Activated T-cell treated with anti-CD3 and anti-CD28 coated beads for 1 hour (primary cell): ENCODE data around the gene ITGB7.
A peak's percentile ranks its signal among the peaks of the same experiment; 100 is the strongest.

Experiments used
- DNase-seq: peaks from one replicate; pipeline ENCODE4 v3.0.0-alpha.2; 2020; ENCODE audit warnings: low read depth

The ITGB7 gene, protein sequence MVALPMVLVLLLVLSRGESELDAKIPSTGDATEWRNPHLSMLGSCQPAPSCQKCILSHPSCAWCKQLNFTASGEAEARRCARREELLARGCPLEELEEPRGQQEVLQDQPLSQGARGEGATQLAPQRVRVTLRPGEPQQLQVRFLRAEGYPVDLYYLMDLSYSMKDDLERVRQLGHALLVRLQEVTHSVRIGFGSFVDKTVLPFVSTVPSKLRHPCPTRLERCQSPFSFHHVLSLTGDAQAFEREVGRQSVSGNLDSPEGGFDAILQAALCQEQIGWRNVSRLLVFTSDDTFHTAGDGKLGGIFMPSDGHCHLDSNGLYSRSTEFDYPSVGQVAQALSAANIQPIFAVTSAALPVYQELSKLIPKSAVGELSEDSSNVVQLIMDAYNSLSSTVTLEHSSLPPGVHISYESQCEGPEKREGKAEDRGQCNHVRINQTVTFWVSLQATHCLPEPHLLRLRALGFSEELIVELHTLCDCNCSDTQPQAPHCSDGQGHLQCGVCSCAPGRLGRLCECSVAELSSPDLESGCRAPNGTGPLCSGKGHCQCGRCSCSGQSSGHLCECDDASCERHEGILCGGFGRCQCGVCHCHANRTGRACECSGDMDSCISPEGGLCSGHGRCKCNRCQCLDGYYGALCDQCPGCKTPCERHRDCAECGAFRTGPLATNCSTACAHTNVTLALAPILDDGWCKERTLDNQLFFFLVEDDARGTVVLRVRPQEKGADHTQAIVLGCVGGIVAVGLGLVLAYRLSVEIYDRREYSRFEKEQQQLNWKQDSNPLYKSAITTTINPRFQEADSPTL

DNA sequence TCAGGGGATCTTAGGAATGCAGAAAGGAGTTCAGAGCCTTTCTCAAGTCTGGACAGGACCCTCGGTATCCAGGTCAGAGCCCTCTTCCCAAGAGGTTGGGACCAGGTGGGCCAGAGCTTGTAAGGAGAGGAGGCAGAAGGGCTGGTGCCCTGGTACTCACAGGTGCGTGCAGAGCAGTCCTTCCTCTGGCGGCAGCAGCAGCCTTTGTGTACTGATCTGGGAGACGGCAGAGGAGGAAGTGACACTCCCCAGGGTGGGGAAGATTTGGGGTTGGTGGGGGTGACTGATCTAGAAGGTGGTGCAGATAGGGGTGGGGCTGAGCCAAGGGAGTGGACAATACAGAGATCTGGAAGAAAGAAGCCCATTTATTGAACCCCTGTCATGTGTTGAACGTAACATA, at the start of gene ITGB7:
Gene ITGB7, minus strand, starts transcription at position 210 of the 400 bp plus-strand sequence. CDS start 6,808 bp downstream, outside the sequence.
- DNase-seq: peak; percentile 61

DNA sequence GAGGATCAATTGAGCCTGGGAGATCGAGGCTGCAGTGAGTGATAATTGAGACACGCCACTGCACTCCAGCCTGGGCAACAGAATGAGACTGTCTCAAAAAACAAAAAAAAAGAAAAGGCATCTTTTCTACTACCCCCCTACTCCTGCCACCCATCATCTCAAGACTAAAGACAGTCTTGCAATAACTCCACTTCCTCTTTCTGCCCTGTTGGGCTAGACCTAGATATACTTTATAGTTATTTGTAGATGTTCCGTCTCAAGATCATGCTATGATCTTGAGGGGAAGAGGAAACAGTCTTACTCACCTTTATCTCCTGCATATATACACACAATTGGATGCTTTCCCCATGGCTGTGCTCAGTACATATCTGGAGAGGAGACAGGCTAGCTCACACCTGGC, 48.9 kb upstream of the ITGB7 start:
- DNase-seq: no peak

DNA sequence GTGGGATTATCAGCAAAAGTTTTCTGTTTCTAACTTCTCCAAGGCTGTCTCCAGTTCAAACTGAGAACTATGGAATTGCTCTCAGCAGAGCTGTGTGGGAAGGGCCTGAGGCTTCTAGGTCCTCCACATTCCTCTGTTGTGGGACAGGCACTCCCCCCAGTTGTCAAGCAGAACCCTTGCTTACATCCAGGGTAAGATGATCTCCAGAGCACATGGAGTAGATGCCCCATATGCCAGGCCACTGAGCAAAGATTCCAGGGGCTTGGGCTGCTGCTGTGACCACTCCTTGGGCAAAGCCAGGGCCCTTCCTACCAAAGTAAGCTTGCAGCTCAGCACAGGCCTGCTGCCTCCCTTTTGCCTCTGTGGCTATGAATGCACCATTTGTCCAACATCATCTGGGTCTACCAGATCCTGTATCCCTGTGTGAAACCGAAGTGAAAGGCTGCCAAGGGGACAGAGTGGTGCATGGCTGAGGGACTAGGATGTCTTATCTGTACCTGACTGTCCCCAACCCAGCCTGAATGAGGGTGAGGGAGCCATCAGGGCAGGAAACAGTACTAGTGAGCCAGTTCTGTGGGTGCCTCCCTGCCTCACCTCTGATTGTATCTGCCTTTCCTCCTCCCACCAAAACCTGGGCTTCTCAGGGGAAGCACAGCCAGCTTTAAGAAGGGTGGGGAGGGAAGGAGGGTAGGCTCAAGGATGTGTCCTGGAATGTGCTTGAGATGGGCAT, 47.9 kb upstream of the ITGB7 start:
- no peak for DNase-seq

DNA sequence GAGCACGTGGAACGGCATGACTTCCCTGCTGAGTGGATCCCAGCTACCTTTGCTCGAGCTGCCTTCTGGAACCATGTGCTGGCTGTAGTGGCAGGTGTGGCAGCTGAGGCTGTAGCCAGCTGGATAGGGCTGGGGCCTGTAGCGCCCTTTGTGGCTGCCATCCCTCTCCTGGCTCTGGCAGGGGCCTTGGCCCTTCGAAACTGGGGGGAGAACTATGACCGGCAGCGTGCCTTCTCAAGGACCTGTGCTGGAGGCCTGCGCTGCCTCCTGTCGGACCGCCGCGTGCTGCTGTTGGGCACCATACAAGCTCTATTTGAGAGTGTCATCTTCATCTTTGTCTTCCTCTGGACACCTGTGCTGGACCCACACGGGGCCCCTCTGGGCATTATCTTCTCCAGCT, 46.2 kb upstream of the ITGB7 start:
- DNase-seq: no peak

DNA sequence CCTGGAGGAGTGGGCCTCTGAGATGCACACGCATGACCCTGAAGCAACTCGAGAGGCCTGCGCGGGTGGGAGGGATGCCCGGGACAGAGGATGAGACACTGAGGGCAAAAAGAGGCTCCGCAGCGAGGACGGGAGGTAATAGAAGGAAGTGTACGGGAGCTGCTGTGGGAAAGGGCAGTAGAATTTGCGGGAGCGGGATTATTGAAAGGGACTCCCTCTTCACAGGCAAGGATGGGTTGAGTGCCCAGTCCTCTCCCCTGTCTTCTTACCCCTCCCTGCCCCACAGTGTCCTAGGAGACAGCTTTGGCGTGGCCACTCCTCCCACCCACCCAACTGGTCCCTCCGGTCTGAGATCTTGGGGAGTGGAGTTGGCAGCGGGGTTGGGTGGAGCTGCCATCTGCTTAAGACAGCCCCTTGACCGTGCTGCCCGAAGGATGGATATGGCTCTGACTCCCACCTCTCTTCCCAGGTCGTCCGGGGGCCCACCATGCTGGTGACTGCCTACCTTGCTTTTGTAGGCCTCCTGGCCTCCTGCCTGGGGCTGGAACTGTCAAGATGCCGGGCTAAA, 45.4 kb upstream of the ITGB7 start:
- no peak for DNase-seq

DNA sequence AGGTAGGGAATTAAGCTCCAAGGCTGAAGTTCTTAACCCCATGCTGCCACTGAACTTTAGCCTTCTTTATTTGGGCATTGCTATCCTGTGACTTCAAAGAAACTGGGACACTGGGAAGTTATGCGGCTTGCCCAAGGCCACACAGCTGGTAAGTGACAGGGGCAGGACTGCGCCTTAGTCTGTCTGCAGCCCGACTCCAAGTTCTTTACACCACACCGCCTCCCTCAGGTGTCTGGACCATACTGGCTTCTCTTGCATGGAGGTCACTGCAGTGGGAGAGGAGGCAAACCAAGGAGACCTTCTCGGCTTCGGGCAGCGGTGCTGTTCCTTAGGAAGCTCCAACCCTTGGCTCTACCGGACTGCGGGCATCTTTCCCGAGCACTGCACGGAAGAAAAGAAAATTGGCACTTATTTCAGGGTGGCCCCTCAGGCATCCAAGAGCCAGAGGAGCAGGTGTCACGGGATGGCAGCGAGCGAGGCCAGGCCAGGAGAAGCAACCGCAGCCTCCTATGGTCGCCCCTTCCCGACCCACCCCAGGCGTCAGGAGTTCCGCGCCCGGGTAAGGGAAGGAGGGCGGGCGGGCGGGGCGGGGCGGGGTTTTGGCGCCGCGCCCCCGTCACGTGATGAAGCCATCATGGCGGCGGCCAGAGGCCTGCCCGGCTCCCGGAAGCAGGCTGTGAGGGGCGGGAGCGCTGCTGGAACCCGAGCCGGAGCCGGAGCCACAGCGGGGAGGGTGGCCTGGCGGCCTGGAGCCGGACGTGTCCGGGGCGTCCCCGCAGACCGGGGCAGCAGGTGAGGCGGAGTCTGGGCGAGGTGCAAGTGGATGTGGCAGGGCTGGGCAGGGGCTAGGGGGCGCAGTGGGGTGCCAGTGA, 44.7 kb upstream of the ITGB7 start:
- peak; percentile 60 for DNase-seq

DNA sequence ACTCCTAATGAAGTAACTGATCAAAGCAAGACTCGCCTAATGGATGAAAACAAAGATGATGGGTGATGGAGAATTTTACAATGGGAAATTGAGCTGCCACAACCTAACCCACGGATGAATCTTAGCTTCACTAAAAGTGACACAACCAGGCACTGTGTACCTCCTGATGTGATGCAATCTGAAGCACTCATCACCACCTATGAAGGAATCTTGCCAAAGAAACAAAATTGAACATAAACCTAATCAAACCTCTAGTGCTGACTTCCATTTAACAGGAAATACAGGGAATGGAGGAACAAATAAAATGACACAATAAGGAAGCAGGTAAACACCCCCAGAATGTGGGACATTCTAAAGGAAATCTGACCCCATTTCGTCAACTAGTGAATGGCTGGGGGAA, 38.2 kb upstream of the ITGB7 start:
- no peak for DNase-seq

DNA sequence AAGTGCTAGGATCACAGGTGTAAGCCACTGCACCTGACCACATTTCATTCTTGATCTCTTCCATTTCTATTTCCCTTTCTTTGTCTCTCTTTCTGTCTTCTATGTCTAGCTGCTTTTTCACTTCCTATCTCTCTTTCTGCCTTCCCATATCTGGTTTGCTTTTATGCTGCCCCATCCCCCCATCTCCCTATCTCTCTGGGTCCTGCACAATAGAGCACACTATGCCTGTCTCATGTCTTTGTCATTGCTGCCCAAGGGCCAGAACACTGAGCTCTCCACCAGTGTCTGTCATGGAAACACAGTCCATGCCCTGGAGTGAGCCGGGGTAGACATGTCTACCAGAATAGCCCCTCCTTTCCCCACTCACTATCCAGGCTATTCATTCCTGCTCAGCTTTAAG, 37.3 kb upstream of the ITGB7 start:
- DNase-seq: no peak

DNA sequence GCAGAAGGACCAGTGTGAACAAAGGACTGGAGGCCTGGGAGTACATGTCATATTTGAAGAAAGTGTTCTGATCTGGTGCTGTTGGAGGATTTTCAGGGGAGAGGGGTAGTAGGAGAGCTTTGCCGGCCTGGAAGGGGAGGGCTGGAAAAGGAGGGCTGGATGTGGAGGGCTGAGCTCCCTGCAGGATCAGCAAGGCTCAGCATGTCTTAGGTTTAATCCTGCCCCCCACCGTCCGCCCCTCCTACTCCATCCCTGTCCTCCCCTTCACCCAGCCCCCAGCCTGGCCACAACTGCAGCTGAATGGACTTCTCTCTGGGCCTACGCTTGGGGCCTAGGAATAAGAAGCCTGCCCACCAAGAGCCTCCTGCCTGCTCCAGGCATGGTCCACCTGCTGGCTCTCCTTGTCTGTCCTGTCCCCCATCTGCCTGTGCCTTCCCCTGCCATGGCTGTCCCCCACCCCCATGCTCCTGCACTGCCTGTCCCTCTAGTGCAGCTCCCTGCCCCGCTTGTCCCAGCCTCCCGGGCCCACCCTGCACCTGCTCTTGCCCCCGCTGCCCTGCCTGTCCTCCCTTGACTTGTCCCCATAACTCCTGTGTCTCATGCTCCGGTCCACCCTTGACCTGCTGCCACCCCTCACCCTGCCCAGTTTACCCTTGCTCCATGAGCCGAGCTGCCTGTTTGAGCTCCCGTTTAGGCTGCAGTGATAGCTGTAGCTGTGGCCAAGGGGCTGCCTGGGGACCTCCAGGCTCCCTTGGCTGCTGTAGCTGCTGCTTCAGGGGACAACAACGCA, 34.8 kb upstream of the ITGB7 start:
- no peak for DNase-seq

DNA sequence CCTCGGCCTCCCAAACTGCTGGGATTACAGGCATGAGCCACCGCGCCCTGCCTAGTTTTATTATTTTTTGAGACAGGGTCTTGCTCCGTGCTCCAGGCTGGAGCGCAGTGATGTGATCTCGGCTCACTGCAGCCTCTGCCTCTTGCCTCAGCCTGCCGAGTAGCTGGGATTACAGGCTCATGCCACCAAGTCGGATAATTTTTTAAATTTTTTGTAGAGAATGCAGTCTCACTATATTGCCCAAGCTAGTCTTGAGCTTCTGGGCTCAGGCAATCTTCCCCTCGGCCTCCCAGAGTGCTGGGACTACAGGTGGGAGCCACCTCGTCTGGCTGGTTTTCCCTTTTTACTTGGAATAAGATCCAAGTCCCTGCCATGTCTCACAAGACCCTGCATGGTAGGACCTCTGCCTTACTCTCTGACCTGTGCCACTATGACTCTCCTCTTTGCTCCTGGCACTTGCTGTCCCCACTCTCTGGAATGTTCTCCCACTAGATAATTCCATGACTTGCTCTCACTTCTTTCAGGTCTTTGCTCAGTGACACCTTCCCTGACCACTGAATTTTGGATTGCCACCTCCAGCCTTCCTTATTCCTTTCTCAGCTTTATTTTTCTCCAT, 32.7 kb upstream of the ITGB7 start:
- DNase-seq: no peak

DNA sequence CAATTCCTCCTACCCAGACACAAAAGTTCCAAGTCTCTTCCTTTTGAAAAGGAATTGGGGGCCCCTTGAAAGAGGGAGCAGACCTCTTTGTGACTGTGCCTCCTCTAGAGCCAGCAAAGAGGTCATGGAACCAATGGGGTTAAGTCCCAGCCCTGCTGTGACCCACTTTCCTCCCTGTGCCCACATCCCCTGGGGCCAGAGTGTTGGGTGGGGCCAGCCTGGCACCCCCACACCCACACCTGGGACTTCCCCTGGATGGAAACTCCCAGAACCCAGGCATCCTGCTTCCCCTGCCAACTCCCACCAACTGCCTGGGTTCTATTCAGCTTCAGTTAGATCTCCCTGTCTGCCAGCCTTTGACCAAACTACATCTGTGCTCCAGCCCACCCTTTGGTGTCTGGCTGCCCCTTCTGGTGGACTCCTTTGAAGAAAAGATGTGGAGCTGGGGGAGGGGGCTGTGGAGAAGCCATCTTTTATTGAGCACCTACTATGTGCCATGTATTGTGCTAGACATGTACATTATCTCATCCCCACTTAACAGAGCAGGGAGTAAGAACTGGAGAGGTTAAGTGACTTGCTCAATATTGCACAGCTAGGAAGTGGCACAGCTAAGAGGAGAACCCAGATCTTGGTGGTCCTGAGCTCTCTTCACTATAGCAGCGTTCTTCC, 29.5 kb upstream of the ITGB7 start:
- no peak for DNase-seq

DNA sequence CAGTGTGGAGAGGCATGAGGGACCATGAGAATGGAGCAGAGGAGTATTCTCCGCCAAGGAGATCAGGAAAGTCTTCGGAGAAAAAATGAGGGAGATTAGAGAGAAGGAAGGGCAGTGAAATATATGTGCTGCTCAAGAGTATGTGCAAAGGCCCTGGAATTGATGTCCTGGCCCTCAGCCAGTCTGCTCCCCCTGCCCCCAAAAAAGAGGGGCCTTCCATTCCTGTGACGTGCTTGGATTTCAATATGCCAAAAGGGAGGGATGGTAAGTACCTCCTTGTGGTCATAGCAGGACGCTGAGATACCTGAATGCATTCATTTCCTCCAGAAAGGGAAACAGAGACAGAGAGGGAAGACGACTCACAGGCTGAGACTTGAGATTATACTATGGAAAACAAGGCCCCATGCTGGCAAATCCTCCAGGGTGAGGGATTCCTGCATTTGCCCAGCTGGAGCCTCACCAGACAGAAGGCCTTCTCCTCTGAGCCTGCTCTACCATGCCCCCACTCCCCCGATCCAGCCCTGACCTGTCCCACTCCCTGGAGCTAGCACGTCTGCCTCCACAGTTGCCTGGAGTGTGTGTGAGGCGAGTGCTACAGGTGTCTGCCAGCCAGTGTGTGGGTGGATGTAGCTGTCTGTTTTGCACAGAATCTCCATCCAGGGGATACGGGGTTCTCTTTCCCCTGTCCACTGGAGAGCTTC, 28.8 kb upstream of the ITGB7 start:
- no peak for DNase-seq

DNA sequence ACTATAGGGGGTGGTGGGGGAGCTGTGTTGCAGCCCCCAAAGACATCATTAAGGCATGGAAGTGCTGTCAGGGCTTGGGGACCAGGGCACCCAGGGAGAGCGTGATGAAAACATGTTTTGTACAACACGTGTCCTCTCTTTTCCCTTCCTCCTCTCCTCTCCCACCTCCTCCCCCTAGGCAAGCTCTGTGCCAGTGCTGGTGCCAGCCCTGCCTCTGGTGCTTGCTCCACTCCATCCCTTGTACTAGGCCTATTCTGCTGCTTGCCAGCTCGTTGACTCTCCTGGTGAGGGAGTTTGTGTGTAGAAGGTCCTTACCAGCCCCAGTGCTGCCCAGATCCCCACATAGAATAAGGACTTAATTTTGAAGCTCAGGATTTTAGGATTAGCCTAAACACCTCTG, 28.1 kb upstream of the ITGB7 start:
- no peak for DNase-seq

DNA sequence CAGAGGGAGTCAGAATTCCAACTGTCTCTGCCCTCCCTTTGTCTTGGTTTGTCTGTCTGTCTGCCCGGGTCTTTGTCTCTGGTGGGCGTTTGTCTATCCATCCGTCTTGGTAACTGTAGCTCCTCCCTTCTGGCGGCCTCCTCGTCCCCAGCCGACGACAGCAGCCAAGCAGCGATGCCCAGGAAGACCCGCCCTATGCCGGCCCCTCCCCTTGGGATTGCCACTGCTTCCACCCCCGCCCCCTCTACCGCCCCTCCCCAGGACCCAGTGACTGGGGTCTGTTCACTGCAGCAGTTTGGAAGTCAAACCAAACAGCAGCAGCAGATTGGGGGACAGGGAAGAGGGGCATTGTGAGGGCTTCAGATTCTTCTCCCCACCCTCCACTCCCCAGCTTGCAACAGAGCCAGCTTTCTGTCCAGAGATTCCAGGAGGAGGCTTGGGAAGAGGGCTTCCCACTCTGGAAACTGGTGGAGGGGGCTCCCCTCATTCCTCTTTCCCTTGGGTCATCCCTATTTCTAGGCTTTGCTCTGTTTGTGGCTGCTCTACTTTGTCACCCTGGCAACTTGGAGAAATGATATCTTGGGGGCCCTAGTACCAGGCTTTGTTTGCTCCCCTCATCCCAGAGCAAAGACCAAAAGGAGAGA, 27.3 kb upstream of the ITGB7 start:
- DNase-seq: no peak

DNA sequence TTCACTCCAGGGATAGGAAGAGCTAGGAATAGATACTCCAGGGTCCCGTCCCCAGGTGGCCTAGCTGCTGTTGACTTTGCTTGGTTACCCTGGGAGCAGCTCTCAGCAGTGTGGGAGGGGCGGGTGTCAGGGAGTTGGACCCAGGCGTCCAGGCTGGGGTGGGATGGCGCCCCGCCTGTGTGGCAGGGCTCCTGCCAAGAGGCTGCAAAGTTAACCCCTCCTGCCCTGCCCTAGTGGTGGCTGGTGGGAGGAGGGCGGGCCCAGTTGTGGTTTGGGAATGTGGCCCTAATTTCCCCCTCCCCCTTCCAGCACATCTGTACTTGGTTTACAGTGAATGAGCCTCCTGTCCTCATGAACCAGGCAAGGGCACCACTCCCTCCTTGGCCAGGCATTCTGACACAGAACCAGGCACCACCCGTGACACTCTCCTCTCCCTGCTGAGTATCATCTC, 26.6 kb upstream of the ITGB7 start:
- DNase-seq: no peak

DNA sequence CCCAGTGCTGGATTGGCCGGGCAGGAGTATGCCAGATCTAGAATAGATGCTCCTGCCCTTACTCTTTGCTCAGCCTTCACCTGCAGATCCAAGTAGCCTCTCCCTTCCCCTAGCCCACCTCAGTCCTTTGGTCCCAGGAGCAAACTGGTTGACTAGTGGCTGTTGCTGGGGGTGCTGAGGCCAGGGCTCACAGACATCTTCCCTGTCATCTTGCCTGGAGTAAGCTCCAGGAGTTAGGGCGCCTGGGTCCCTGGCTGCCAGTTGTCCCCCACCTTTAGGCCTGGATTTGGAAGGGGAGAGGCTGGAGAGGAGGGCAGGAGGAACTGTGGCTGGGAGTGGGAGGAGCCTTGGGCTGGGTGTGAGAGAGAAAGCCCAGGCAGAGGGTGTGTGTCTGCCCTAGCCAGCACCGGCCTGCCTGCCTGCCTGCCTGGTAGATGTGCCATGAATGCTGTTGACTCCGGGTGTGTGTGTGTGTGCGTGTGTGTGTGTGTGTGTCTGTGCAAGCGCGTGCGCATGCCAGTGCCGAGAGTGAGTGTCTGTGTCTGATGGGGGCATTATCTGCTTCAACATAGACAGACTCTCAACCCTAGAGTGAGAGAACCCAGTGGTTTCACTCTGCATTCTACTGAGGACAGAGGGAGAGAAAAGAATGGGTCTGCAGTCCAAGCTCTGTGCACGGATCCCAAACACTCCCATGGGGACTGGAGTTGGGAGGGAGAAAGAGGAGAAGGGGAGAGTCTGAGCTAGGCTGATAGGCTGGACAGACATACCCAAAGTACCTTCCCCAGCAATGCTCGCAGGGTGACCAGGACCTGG, 25.8 kb upstream of the ITGB7 start:
- DNase-seq: no peak

DNA sequence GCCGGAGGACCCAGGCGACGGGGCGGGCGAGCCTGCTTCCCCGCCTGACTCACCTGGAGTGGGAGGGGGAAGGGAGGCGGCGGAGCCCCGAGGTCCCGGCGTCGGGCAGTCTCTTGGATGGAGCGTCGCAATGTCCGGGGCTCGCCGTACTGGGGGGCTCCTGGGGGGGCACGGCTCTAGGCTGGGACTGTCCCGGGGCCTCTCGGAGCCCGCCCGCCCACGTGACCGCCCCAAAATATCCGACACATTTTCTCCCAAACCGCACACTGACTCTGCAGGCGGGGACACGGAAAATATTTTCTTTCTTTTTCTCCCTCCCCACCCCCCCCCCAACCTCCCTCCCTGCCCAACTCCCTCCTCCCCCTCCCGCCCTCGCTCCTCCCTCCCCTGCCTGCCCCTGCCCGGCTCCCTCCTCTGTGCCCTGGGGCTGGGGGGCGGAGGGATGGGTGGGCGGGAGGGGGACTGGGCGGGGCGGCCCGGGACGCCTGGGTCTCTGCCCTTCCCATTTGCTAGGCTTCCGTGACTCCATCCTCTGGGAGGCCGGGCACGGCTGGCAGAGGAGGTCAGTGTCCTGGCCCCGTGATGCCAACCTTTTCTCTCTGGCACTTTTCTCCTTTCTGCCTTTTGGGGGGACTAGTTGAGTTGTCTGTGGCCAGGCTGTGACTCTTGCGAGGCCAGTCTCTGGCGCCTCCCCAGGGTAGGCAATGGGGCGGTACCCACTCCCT, 25.0 kb upstream of the ITGB7 start, which contains the start of gene RARG:
Gene RARG, minus strand, starts transcription at position 289 of the 725 bp plus-strand sequence. CDS start 4,664 bp downstream, outside the sequence.
- DNase-seq: peak; percentile 51
